Astrocyte of the cerebellum (primary cell): ENCODE results near the gene LRP1B.
"Not testable (repeated sequence)": the region's sequence is repeated elsewhere in the genome, so short reads cannot be mapped to it uniquely, and the experiment has no call there.

Experiments used
- DNase-seq: peaks from one replicate; pipeline ENCODE4 v3.0.0-alpha.2; 2011; ENCODE audit warnings: low read depth
- H3K4me3 ChIP-seq: 2 replicates; pipeline ENCODE4 v1.5.1; 2011; ENCODE audit warnings: mild to moderate bottlenecking, low read depth, low read length, moderate library complexity
- in situ Hi-C: cut with HindIII; loops from 2 replicates; pipeline ENCODE4 v1.10.0; 2017; ENCODE audit warnings: low sequenced_read_pairs
- TF ChIP-seq, protein P1 (sequence below): IDR thresholded peaks from 2 replicates; pipeline ENCODE4 v1.5.1; 2012; ENCODE audit warnings: low read length, low read depth, moderate library complexity, mild to moderate bottlenecking; ENCODE audit errors: missing control alignments

LRP1B gene

DNA sequence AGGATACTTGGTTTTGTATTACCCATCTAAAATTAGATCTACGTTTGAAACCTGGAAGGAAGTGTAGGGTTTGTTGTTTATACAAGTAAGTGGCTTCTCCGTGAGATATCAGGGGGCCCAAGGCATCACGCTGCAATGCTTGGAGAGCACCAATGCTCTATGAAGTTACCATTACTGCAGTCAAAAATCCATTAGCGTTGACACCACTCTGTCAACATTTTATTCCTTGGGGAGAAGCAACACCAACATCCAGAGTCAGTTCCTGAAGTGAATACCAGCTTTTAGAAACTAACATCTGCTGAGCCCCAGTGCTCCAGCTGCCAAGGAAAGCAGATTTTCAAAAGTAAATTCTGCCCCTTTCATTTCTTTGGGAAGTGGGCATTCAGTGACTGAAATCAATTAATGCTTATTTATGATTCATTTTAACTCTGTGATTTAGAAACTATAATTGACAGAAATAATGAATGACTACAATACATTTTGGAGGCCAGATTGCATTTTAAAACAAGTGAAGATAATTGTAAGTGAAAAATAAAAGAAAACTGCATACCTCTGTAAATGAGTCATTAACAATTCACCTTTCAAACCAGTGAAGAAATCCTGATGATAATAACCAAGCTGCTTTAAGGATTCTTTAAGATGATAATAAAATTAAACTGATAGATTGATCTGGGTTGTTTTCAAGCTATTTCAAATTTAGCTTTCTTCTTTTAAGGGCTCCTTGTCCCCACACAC lies 30.5 kb downstream of the LRP1B start:
- no peak overlapping the region for H3K4me3 ChIP-seq
- DNase-seq, result no peak
- in situ Hi-C loops, result no loop called here
- TF ChIP-seq, protein P1, sequence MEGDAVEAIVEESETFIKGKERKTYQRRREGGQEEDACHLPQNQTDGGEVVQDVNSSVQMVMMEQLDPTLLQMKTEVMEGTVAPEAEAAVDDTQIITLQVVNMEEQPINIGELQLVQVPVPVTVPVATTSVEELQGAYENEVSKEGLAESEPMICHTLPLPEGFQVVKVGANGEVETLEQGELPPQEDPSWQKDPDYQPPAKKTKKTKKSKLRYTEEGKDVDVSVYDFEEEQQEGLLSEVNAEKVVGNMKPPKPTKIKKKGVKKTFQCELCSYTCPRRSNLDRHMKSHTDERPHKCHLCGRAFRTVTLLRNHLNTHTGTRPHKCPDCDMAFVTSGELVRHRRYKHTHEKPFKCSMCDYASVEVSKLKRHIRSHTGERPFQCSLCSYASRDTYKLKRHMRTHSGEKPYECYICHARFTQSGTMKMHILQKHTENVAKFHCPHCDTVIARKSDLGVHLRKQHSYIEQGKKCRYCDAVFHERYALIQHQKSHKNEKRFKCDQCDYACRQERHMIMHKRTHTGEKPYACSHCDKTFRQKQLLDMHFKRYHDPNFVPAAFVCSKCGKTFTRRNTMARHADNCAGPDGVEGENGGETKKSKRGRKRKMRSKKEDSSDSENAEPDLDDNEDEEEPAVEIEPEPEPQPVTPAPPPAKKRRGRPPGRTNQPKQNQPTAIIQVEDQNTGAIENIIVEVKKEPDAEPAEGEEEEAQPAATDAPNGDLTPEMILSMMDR, result no peak

DNA sequence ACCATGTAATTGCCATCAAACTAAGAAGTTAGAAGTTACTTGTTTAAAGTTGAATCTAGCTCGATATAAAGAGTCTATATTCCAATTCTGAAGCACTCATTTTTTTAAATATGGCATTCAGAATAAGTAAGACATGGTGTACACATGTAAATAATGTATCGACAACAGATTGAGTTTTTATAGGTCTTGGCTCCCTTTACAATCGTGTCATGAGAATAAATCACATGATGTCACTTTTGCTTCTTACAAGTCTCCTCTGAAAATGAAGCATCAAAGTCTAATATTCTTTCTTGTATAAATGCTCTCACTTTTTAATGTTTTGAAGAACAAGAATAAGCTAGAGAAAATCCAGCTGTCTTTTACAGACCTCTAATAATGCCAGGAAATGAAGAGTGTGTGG lies 33.1 kb downstream of the LRP1B start:
- in situ Hi-C loops, result no loop called here
- no peak for DNase-seq
- TF ChIP-seq, protein P1, result no peak
- no peak overlapping the region for H3K4me3 ChIP-seq

DNA sequence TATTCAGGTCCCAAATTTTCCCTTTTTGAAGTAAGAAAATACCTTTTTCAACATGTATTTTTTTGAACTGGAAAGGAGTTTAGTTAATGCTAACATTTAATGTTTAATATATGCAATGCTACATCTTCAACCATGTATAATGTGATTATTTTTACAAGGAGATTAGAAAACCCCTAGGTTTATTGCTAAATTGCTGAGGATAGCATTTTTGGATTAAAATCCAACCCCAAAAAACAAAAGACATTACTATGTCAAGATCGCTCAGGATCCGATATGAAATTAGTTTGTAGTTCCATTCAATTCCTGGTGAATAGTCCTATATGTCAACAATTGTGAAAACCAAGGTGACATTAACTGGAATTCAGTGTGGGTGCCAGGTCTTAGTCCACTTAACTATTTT lies 35.2 kb downstream of the LRP1B start:
- in situ Hi-C loops, result no loop called here
- no peak overlapping the region for H3K4me3 ChIP-seq
- TF ChIP-seq, protein P1, result no peak
- no peak for DNase-seq

DNA sequence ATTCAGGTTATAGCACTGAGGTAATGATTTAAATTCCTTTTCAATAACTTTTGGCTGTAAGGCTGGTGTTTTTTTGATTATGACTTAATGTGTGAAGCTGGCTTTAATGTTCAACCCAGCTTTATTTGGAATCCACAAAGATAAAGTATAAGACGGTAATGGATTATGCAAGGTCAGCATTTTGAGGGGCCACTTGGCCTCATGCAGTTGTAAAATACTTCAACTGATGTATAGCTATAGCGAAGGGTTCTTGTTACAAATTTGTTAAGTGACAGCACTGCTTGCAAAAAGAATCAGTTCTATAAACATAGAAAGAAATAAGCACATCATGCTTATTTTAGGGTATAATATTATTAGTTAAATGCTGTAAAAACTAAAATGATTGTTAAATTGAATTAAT lies 36.6 kb downstream of the LRP1B start:
- in situ Hi-C loops, result no loop called here
- TF ChIP-seq, protein P1, result no peak
- no peak overlapping the region for H3K4me3 ChIP-seq

DNA sequence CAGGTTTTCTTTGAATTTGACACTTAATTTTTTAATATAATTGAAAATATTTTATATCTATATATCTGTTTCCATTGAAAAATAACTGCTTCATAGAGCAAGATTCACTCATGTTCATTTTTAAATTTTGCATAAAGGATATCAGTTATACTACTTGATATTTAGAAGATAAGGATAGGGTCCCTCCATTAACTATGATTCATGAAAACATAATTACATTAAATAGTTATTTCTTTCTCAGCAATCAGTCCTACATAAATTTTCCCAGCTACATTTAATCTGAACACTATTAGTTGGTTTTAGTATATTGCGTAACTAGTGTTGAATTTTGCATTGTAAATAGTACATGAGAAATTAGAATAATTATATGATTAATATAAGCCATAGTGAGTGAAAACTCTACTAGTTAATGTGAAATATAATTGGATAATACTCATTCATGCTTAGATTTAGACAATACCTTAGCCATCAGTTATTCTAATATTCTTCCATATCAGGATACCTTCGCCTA lies 42.7 kb downstream of the LRP1B start:
- TF ChIP-seq, protein P1, result no peak
- in situ Hi-C loops, result no loop called here
- no peak overlapping the region for H3K4me3 ChIP-seq
- DNase-seq, result no peak

More for the DNA sequence above, 36.6 kb downstream of the LRP1B start:
- DNase-seq, result no peak

DNA sequence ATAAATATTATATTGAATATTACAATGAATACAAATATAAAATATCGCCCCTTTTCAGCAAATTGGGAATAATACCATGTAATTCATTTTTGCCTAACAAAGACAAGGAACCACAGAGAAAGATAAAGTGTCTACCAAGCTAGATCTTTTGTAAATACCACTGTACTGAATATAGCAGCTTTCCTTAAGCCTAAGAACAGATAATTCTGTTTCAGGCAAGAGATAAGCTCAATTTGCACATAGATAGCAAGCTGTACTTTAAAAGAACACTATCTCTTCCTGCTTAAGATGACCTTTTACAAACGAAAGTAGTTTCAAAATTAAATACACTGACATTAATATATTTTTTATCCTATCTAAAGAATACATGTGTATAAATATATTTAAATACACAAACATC lies 43.2 kb downstream of the LRP1B start:
- H3K4me3 ChIP-seq, DNase-seq, in situ Hi-C loops: not testable (repeated sequence)

DNA sequence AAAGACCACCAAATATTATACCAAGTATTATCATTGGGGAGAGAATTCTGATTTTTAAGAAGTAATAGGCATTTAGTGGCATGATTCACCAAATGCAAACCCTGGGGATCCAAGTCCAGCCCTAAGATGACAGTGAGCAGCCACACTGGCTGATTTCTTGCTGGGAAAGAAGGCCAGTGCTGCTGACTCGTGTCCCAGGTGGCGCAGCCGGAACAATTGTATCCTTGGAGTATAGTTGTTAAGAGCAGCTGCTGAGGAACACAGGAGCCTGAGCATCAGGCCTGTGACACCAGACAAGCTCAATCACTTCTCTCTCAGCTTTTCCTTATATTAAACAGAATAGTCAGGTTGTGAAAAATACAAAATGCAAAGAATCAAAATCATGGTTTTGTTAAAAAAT lies 48.4 kb downstream of the LRP1B start:
- TF ChIP-seq, protein P1, result no peak
- H3K4me3 ChIP-seq, result no peak overlapping the region
- in situ Hi-C loops, result no loop called here
- DNase-seq, result no peak
